K562 treated with DMSO at 1 percent for 24 hours (cell line): ENCODE results near the gene TMTC1. TPM values are rescaled to one million over a fixed set of nuclear protein-coding genes. Genes with fewer than 3 reads are reported as not detected.

Experiments used
- total RNA-seq: library from RNA; unstranded; fragments of 300-600 nt; gene quantifications from 2 replicates; pipeline ENCODE4 v1.2.3, GENCODE V29; 2022; ENCODE audit warnings: low read depth; ENCODE audit not compliant: insufficient read depth

TMTC1 gene
- total RNA-seq, result 0.12 and 0.61 TPM in 2 replicates

DNA sequence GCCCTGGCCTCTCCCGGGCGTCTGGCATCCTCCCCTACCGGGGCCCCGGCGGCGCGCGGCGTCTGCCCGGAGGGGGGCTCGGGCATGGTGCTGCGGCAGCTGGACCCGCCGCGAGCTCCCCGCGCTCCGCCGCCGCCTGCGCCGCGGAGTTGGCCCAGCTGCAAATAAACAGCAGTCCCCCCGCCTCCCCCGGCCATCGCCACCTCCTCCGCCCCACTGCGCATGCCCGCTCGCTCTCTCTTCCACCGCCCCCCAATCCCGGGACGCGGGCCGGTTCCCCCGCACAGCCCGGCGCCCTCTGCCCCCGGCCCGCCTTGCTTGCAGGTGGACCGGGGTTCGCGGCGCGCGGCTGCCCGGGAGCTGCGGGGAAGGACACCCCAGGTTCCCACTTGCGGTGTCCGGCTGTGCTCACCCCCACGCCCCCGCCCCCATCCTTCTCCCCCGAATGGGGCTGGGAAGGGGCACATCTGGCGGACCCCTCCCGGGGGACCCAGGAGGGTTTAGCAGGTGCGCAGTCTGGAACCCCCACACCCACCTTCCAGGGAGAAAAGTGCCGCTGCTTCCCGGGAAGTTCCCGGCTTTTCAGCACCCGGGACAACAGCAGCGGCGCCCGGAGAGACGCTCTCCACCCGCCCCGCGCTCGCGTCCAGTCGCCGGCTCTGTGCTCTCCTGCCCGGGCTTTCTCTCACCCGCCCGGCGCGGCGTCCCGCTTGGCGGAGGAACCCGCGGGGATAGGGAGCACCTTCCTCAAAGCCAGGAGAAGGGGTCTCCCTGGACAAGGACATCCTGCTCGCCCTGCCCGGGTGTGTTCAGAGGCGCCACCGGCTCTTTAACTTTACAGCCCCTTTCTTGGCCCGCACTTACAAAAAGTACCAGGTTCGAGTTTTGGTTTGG is at the start of gene TMTC1:
Gene TMTC1 (minus strand): TSS at position 170 of the 894 bp plus-strand sequence. CDS start 191 bp downstream, outside the sequence.

GRCh38 chr12:29497588-29497987 is 286.2 kb downstream of the TMTC1 start, which contains the start of gene OVCH1:
TSS of gene OVCH1 (minus strand) at chr12:29497686. CDS start at chr12:29497686, 0 bp downstream.

